Activated CD4-positive, alpha-beta T cell treated with anti-CD3 and anti-CD28 coated beads for 36 hours (primary cell): ENCODE measurements around the gene SPAG7. TPM values are rescaled to one million over a fixed set of nuclear protein-coding genes. Genes with fewer than 3 reads are reported as not detected.

Experiments used
- ATAC-seq: fragments of 200-7000 bp; cut with Tn5 transposase; one replicate; pipeline ENCODE4 v1.10.0; 2021; ENCODE audit warnings: mild to moderate bottlenecking, moderate library complexity
- CTCF ChIA-PET: fragments of 350-600 bp; sonication (Branson Sonifier 250); formaldehyde crosslinking; loops from one replicate; lab custom pipeline; 2021; ENCODE audit warnings: antibody characterized with exemption; lab: Charles Lee
- POLR2A ChIA-PET: fragments of 350-600 bp; sonication (Branson Sonifier 250); formaldehyde crosslinking; loops from one replicate; lab custom pipeline; 2021; ENCODE audit warnings: antibody characterized with exemption, inconsistent platforms; lab: Charles Lee
- DNase-seq: peaks from one replicate; pipeline ENCODE4 v3.0.0-alpha.2; 2020
- H3K27ac Mint-ChIP-seq: one replicate; pipeline ENCODE4 v1.8.0; 2021; ENCODE audit warnings: mixed read lengths
- H3K27me3 Mint-ChIP-seq: one replicate; pipeline ENCODE4 v1.8.0; 2021; ENCODE audit warnings: mixed read lengths
- H3K36me3 Mint-ChIP-seq: one replicate; pipeline ENCODE4 v1.8.0; 2021; ENCODE audit warnings: low read depth, mixed read lengths
- H3K4me1 Mint-ChIP-seq: one replicate; pipeline ENCODE4 v1.8.0; 2021; ENCODE audit warnings: mixed read lengths
- H3K4me3 Mint-ChIP-seq: one replicate; pipeline ENCODE4 v1.8.0; 2021; ENCODE audit warnings: mild to moderate bottlenecking, moderate library complexity, mixed read lengths
- H3K9me3 Mint-ChIP-seq: one replicate; pipeline ENCODE4 v1.8.0; 2021; ENCODE audit warnings: low read depth, mixed read lengths
- intact Hi-C, 2 experiments: fragments of 100-400 bp; cut with DNase I in 1 of 2; cut with micrococcal nuclease in 1 of 2; formaldehyde crosslinking; loops; one replicate each; pipeline versions ENCODE4 v1.14.2 to v1.15.1; 2022 to 2024; cut with DNase I, micrococcal nuclease
- total RNA-seq, 2 experiments: library from RNA; stranded (reverse); gene quantifications; one replicate each; pipeline ENCODE4 v1.2.3, GENCODE V29; 2021

The SPAG7 gene
- total RNA-seq, 2 experiments from 2014 or later = 61.4 to 69.4 TPM

- Mint-ChIP-seq H3K36me3 (peaks cover 28% of the 10 kb centered on the region), H3K9me3 (peaks cover 4% of the 10 kb centered on the region), H3K4me3 (peak overlapping the region; percentile 36), H3K27me3 (no peaks in the 10 kb centered on the region), H3K4me1 (peaks cover 31% of the 10 kb centered on the region), H3K27ac (peak overlapping the region; percentile 47)
- CTCF ChIA-PET = interaction anchor here (0.6 to 1.7 kb wide), 3 partner anchors 11 to 316 kb away, joined by 3 to 4 read pairs (median 4); no protein-coding TSS in a partner anchor
- POLR2A ChIA-PET = interaction anchor here (1.1 to 6.0 kb wide), 2 partner anchors 18 to 26 kb away, joined by 4 to 80 read pairs; partner anchors contain the start of genes ENO3, PFN1, RNF167 and SLC25A11
- intact Hi-C loops = loop anchor here (5.0 kb wide), 3 partner anchors 67 to 227 kb away; partner anchors contain the start of genes ZFP3 (in 1 of the 2) and ZNF594 (in 1 of the 2)
- ATAC-seq (no peak), DNase-seq (no peak)
These were observed 2.2 kb downstream of the SPAG7 start for GRCh38 chr17:4965311-4965986.

DNA sequence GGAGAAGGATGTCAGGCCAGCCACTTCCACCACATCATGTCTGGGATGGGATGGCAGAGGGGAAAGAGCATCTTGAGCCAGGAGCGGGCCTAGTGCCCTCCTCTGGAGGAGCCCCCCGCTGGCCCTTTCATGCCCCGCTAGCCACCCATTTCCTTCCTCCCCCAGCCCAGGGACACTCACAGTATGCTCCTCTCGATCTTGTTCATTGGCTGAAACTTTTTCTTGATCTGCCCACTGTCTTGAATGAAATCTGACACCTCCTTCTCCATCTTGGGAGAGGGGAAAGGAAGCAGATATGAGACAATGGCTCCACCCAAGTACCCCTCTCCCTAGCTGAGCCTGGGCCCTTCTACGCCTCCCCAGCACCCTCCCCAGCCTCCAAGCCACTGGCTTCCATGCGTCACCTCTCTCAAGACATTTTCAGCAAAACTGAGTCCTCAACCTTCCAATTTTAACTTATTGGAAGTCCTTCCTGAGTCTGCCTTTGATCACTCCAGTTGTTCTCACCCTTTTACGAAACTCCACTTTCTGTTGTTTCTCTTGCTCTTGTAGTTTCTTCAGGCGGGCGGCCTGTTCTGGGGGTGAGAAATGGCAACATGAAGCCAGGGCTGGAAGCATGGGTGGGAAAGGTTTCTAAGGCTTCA, 7.2 kb downstream of the SPAG7 start:
- H3K4me3 Mint-ChIP-seq = no peak overlapping the region
- intact Hi-C loops = no loop called here
- no peaks in the 10 kb centered on the region for H3K27me3 Mint-ChIP-seq
- ATAC-seq (no peak), DNase-seq (no peak)
- peaks cover 3% of the 10 kb centered on the region for H3K9me3 Mint-ChIP-seq
- POLR2A ChIA-PET = no interaction called here
- no peak overlapping the region for H3K27ac Mint-ChIP-seq
- H3K36me3 Mint-ChIP-seq = peaks cover 29% of the 10 kb centered on the region
- CTCF ChIA-PET = interaction anchor here (1.3 kb wide), 1 partner anchor 26 kb away, joined by 3 read pairs; no protein-coding TSS in a partner anchor
- H3K4me1 Mint-ChIP-seq = peaks cover 11% of the 10 kb centered on the region

GRCh38 chr17:4959261-4959965, 8.2 kb downstream of the SPAG7 start:
- H3K4me3 Mint-ChIP-seq = no peak overlapping the region
- intact Hi-C loops = no loop called here
- peaks cover 7% of the 10 kb centered on the region for H3K4me1 Mint-ChIP-seq
- DNase-seq (no peak), ATAC-seq (no peak)
- H3K36me3 Mint-ChIP-seq = peaks cover 23% of the 10 kb centered on the region
- no peaks in the 10 kb centered on the region for H3K9me3 Mint-ChIP-seq
- ChIA-PET CTCF (interaction anchor here (1.3 kb wide), 1 partner anchor 27 kb away, joined by 3 read pairs; no protein-coding TSS in a partner anchor), POLR2A (interaction anchor here (0.5 to 1.2 kb wide), 3 partner anchors 8 to 119 kb away, joined by 3 to 4 read pairs (median 3); partner anchors contain the start of genes ENO3, SPAG7 and ZFP3)
- no peaks in the 10 kb centered on the region for H3K27me3 Mint-ChIP-seq
- H3K27ac Mint-ChIP-seq = no peak overlapping the region

DNA sequence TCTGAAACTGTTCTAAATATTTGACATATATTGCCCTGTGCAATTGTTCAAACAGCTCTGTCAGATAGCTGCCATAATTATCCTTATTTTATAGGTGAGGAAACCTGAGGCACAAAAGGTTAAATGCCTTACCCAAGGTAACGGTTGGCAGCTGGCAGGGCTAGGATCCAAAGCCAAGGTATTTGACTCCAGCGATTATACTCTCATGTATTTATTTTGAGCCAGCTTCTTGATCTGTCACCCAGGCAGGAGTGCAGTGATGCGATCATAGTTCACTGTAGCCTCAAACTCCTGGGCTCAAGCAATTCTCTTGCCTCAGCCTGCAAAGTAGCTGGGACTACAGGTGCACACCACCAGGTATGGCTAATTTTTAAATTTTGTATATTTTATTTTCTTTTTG, 9.5 kb downstream of the SPAG7 start:
- Mint-ChIP-seq H3K9me3 (no peaks in the 10 kb centered on the region), H3K4me3 (no peak overlapping the region), H3K4me1 (peaks cover 7% of the 10 kb centered on the region), H3K36me3 (peaks cover 22% of the 10 kb centered on the region), H3K27me3 (no peaks in the 10 kb centered on the region), H3K27ac (no peak overlapping the region)
- POLR2A ChIA-PET = interaction anchor here (0.6 kb wide), 1 partner anchor 25 kb away, joined by 3 read pairs; no protein-coding TSS in a partner anchor
- no peak for ATAC-seq
- CTCF ChIA-PET = interaction anchor here (0.6 to 1.2 kb wide), 2 partner anchors 9 to 12 kb away, joined by 3 to 6 read pairs; no protein-coding TSS in a partner anchor
- intact Hi-C loops = no loop called here
- no peak for DNase-seq

DNA sequence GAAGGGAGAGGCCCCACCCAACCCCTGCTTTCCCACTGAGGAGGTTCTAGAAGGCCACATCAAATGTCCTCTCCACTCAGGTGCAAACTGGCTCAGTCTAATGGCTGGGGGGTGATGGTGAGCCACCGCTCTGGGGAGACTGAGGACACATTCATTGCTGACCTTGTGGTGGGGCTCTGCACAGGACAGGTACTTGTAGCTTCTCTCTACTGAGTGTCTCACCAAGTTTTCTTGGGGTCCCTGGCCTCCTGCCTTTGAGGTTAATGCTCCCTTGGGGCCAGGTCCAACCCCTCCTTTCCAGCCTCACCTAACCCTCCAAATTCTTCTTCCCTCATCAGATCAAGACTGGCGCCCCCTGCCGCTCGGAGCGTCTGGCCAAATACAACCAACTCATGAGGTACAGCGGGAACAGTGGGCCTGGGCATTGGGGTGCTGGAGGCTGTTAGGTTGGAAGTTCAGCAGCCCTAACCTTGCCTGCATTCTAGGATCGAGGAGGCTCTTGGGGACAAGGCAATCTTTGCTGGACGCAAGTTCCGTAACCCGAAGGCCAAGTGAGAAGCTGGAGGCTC, 11.0 kb downstream of the SPAG7 start:
- CTCF ChIA-PET = interaction anchor here (0.9 to 1.1 kb wide), 3 partner anchors 10 to 149 kb away, joined by 3 read pairs; partner anchors contain the start of gene SPAG7
- Mint-ChIP-seq H3K36me3 (peaks cover 21% of the 10 kb centered on the region), H3K27ac (no peak overlapping the region), H3K4me3 (no peak overlapping the region), H3K27me3 (no peaks in the 10 kb centered on the region), H3K9me3 (no peaks in the 10 kb centered on the region), H3K4me1 (peaks cover 9% of the 10 kb centered on the region)
- POLR2A ChIA-PET = no interaction called here
- intact Hi-C loops = no loop called here
- ATAC-seq = peak; percentile 55
- peak; percentile 72 for DNase-seq

DNA sequence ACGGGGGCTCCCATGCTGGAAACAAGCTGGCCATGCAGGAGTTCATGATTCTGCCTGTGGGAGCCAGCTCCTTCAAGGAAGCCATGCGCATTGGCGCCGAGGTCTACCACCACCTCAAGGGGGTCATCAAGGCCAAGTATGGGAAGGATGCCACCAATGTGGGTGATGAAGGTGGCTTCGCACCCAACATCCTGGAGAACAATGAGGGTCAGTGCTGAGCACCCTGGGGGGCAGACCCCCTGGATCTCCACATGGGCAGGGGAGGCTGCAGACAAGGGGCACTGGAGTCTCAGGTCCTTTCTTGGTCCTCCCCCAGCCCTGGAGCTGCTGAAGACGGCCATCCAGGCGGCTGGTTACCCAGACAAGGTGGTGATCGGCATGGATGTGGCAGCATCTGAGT, 12.5 kb downstream of the SPAG7 start:
- Mint-ChIP-seq H3K27ac (no peak overlapping the region), H3K4me1 (peaks cover 23% of the 10 kb centered on the region)
- CTCF ChIA-PET = interaction anchor here (1.0 to 1.9 kb wide), 3 partner anchors 11 to 75 kb away, joined by 3 to 6 read pairs (median 4); no protein-coding TSS in a partner anchor

DNA sequence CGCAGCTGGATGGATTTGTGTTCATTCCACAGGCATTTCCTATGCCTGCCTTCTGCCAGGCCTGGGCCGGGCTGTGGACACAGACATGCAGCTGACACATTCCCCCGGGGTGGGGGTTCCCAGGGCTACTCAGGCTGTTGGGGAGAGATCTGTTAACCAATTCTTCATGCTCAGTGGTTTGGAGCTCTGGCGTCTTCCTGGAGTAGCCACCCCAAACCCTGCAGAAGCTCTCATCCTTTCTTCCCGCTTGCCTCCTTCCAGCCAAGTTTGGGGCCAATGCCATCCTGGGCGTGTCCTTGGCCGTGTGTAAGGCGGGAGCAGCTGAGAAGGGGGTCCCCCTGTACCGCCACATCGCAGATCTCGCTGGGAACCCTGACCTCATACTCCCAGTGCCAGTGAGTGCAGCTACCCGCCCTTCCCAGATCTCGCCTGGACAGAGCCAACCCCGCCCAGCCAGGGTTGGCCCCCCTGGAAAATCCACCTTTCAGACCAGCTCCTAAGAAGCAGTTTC, 14.1 kb downstream of the SPAG7 start:
- Mint-ChIP-seq H3K9me3 (no peaks in the 10 kb centered on the region), H3K27me3 (no peaks in the 10 kb centered on the region), H3K36me3 (peaks cover 11% of the 10 kb centered on the region), H3K4me3 (no peak overlapping the region), H3K4me1 (peaks cover 23% of the 10 kb centered on the region), H3K27ac (no peak overlapping the region)
- intact Hi-C loops = no loop called here
- ATAC-seq (no peak), DNase-seq (no peak)
- ChIA-PET CTCF (interaction anchor here (0.5 to 0.7 kb wide), 5 partner anchors 26 to 163 kb away, joined by 3 read pairs; no protein-coding TSS in a partner anchor), POLR2A (interaction anchor here (1.1 to 1.3 kb wide), 2 partner anchors 13 to 16 kb away, joined by 3 to 5 read pairs; partner anchors contain the start of gene SPAG7)

More for the DNA sequence above, 12.5 kb downstream of the SPAG7 start:
- H3K4me3 Mint-ChIP-seq = no peak overlapping the region
- H3K27me3 Mint-ChIP-seq = no peaks in the 10 kb centered on the region
- no peak for ATAC-seq
- intact Hi-C loops = no loop called here
- no peak for DNase-seq
- H3K36me3 Mint-ChIP-seq = peaks cover 18% of the 10 kb centered on the region
- POLR2A ChIA-PET = interaction anchor here (1.0 kb wide), 1 partner anchor 12 kb away, joined by 3 read pairs; the partner anchor contains the start of gene SPAG7
- H3K9me3 Mint-ChIP-seq = no peaks in the 10 kb centered on the region

DNA sequence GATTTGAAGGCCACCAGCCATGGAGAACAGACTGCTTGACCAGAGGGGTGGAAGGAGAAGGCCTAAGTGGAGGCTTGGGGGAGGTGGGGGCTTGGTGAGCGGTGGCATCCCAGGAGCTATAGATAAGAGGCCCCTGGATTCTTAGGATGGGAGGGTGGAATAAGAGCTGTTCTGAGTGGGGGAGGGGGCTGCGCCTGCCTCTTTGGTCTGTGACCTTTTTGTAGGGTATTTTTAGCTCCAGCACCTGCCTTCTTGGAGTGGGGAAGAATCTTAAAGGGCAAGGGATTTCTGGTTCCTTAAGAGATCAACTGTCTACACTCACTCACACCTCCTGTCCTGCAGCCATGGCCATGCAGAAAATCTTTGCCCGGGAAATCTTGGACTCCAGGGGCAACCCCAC, 16.1 kb downstream of the SPAG7 start:
- CTCF ChIA-PET = interaction anchor here (0.5 to 1.5 kb wide), 4 partner anchors 14 to 100 kb away, joined by 3 read pairs; partner anchors contain the start of gene SPAG7
- Mint-ChIP-seq H3K27ac (no peak overlapping the region), H3K4me3 (peak overlapping the region; percentile 99), H3K36me3 (peaks cover 18% of the 10 kb centered on the region), H3K4me1 (peaks cover 20% of the 10 kb centered on the region), H3K27me3 (no peaks in the 10 kb centered on the region), H3K9me3 (no peaks in the 10 kb centered on the region)
- POLR2A ChIA-PET = interaction anchor here (1.0 to 9.2 kb wide), 3 partner anchors 11 to 16 kb away, joined by 3 to 80 read pairs (median 7); partner anchors contain the start of genes RNF167, SLC25A11 and SPAG7
- DNase-seq (no peak), ATAC-seq (no peak)
- intact Hi-C loops = no loop called here

DNA sequence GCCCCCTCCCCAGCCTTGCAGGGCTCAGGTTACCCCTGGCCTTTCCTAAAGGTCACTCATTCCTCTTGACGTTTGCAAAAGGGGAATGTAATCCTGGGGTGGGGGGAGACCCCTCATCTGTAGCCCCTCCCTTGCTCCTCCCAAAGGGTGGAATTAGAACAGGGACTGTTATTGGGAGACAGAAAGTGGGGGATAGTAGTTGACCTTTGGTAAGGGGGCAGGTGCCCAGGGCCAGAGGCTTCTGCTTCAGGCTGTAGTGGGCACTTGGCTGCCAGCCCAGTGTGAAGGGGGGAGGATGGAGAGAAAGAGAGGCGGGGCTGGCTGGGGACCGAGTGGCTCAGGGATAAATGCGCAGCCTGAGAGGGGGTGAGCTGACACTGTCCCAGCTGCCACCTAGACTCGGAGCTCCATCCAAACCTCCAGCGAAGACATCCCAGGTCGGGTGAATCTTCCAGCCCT, 16.8 kb downstream of the SPAG7 start, which contains the start of gene ENO3:
ENO3 (plus strand) TSS at position 374 of the 459 bp plus-strand sequence. CDS start 711 bp downstream, outside the sequence.
- Mint-ChIP-seq H3K36me3 (peaks cover 25% of the 10 kb centered on the region), H3K27me3 (no peaks in the 10 kb centered on the region), H3K27ac (peak within 1 kb of the TSS; percentile 94), H3K4me1 (peaks cover 16% of the 10 kb centered on the region), H3K4me3 (peak within 1 kb of the TSS; percentile 99), H3K9me3 (no peaks in the 10 kb centered on the region)
- DNase-seq = no peak
- no peak for ATAC-seq
- POLR2A ChIA-PET = interaction anchor here (0.5 to 9.2 kb wide), 5 partner anchors 8 to 227 kb away, joined by 3 to 80 read pairs (median 4); partner anchors contain the start of genes RNF167, SLC25A11 and SPAG7
- intact Hi-C loops = loop anchor here in 1 of 2 experiments (1.0 kb wide), 2 partner anchors 37 to 128 kb away; partner anchors contain the start of genes CAMTA2 and ZFP3
- CTCF ChIA-PET = interaction anchor here (0.7 to 1.5 kb wide), 3 partner anchors 17 to 42 kb away, joined by 3 to 4 read pairs (median 3); partner anchors contain the start of gene SPAG7
